Measurements from ENCODE around the gene ETV3.

The ETV3 gene

GRCh38 chr1:157161901-157162300 lies 23.7 kb upstream of the ETV3 start:
- DNase-seq (no peak), ATAC-seq (ENCODE audit: insufficient read depth, low read depth) (no peak)
- H3K27me3 ChIP-seq (ENCODE audit: insufficient read depth, low read length, poor library complexity), result peaks cover 29% of the 10 kb centered on the region
- no peaks in the 10 kb centered on the region for H3K79me2 ChIP-seq (ENCODE audit: insufficient read depth, low read length)
- H3K9ac ChIP-seq (ENCODE audit: low read depth, low read length), result no peak overlapping the region
- 0 out of 2 replicates have a peak, but pooled peaks cover 3% of the 10 kb centered on the region for H4K20me1 ChIP-seq (ENCODE audit: insufficient read depth, low read length)
- TF ChIP-seq CTCF (IDR thresholded peaks at IDR 0.05; ENCODE audit: borderline replicate concordance, extremely low read depth, low read length, poor library complexity, severe bottlenecking) (no peak), EZH2 (IDR thresholded peaks at IDR 0.05; ENCODE audit: borderline replicate concordance, low read depth, low read length, severe bottlenecking) (no peak)
- H3K4me2 ChIP-seq (ENCODE audit: insufficient read depth, low read length), result no peak overlapping the region
- no peak overlapping the region for H3K27ac ChIP-seq (ENCODE audit: low read length)
- no peak overlapping the region for H3K4me3 ChIP-seq (ENCODE audit: low read depth in 1 of 2, low read length in 2 of 2)
- no peaks in the 10 kb centered on the region for H3K4me1 ChIP-seq (ENCODE audit: insufficient read depth, low read length)
- H2AFZ ChIP-seq (ENCODE audit: low read depth, low read length), result no peak overlapping the region
- H3K36me3 ChIP-seq (ENCODE audit: insufficient read depth, low read length), result no peaks in the 10 kb centered on the region
- H3K9me3 ChIP-seq (ENCODE audit: insufficient read depth, low read length, severe bottlenecking), result no peaks in the 10 kb centered on the region

GRCh38 chr1:157158967-157159366 lies 20.8 kb upstream of the ETV3 start:
- DNase-seq (no peak), ATAC-seq (ENCODE audit: insufficient read depth, low read depth) (no peak)
- H3K27ac ChIP-seq (ENCODE audit: low read length), result no peak overlapping the region
- peaks cover 34% of the 10 kb centered on the region for H3K27me3 ChIP-seq (ENCODE audit: insufficient read depth, low read length, poor library complexity)
- no peaks in the 10 kb centered on the region for H3K79me2 ChIP-seq (ENCODE audit: insufficient read depth, low read length)
- H3K9me3 ChIP-seq (ENCODE audit: insufficient read depth, low read length, severe bottlenecking), result no peaks in the 10 kb centered on the region
- no peak overlapping the region for H2AFZ ChIP-seq (ENCODE audit: low read depth, low read length)
- H3K4me2 ChIP-seq (ENCODE audit: insufficient read depth, low read length), result no peak overlapping the region
- H4K20me1 ChIP-seq (ENCODE audit: insufficient read depth, low read length), result 0 out of 2 replicates have a peak, but pooled peaks cover 8% of the 10 kb centered on the region
- no peak overlapping the region for H3K9ac ChIP-seq (ENCODE audit: low read depth, low read length)
- no peak overlapping the region for H3K4me3 ChIP-seq (ENCODE audit: low read depth in 1 of 2, low read length in 2 of 2)
- H3K36me3 ChIP-seq (ENCODE audit: insufficient read depth, low read length), result no peaks in the 10 kb centered on the region
- TF ChIP-seq CTCF (IDR thresholded peaks at IDR 0.05; ENCODE audit: borderline replicate concordance, extremely low read depth, low read length, poor library complexity, severe bottlenecking) (no peak), EZH2 (IDR thresholded peaks at IDR 0.05; ENCODE audit: borderline replicate concordance, low read depth, low read length, severe bottlenecking) (no peak)
- peaks cover 3% of the 10 kb centered on the region; the same call in 1 of the 2 replicates for H3K4me1 ChIP-seq (ENCODE audit: insufficient read depth, low read length)

GRCh38 chr1:157157501-157158190 lies 19.5 kb upstream of the ETV3 start:
- DNase-seq, result no peak
- H3K27me3 ChIP-seq (ENCODE audit: insufficient read depth, low read length, poor library complexity), result peaks cover 40% of the 10 kb centered on the region
- H2AFZ ChIP-seq (ENCODE audit: low read depth, low read length), result no peak overlapping the region
- no peaks in the 10 kb centered on the region for H3K36me3 ChIP-seq (ENCODE audit: insufficient read depth, low read length)
- H3K79me2 ChIP-seq (ENCODE audit: insufficient read depth, low read length), result no peaks in the 10 kb centered on the region
- H3K9me3 ChIP-seq (ENCODE audit: insufficient read depth, low read length, severe bottlenecking), result no peaks in the 10 kb centered on the region
- ATAC-seq (ENCODE audit: insufficient read depth, low read depth), result no peak
- no peak overlapping the region for H3K4me3 ChIP-seq (ENCODE audit: low read depth in 1 of 2, low read length in 2 of 2)
- H4K20me1 ChIP-seq (ENCODE audit: insufficient read depth, low read length), result 0 out of 2 replicates have a peak, but pooled peaks cover 8% of the 10 kb centered on the region
- H3K9ac ChIP-seq (ENCODE audit: low read depth, low read length), result no peak overlapping the region
- peaks cover 3% of the 10 kb centered on the region; the same call in 1 of the 2 replicates for H3K4me1 ChIP-seq (ENCODE audit: insufficient read depth, low read length)
- TF ChIP-seq CTCF (IDR thresholded peaks at IDR 0.05; ENCODE audit: borderline replicate concordance, extremely low read depth, low read length, poor library complexity, severe bottlenecking) (no peak), EZH2 (IDR thresholded peaks at IDR 0.05; ENCODE audit: borderline replicate concordance, low read depth, low read length, severe bottlenecking) (no peak)
- no peak overlapping the region for H3K4me2 ChIP-seq (ENCODE audit: insufficient read depth, low read length)
- no peak overlapping the region for H3K27ac ChIP-seq (ENCODE audit: low read length)

Measured in DND-41 (cell line).